Trophoblast cell (in vitro differentiated cells and primary cell): Measurements from ENCODE around the gene BRD1.

ENCODE experiments used
- DNase-seq, 2 donors: peaks; one replicate each; pipeline ENCODE4 v3.0.0-alpha.2; 2016
- H2AFZ ChIP-seq: 2 replicates; pipeline ENCODE4 v1.6.1; 2013; ENCODE audit warnings: low read length, moderate library complexity, mild to moderate bottlenecking; ENCODE audit not compliant: insufficient read depth, poor library complexity
- H2AK5ac ChIP-seq: 2 replicates; pipeline ENCODE4 v1.6.1; 2013; ENCODE audit warnings: mild to moderate bottlenecking, low read length
- H2BK120ac ChIP-seq: 2 replicates; pipeline ENCODE4 v1.6.1; 2013; ENCODE audit warnings: low read length, mild to moderate bottlenecking, moderate library complexity; ENCODE audit not compliant: insufficient read depth, poor library complexity
- H2BK12ac ChIP-seq: 2 replicates; pipeline ENCODE4 v1.6.1; 2013; ENCODE audit warnings: mild to moderate bottlenecking, low read length, moderate library complexity
- H2BK5ac ChIP-seq: 2 replicates; pipeline ENCODE4 v1.6.1; 2013; ENCODE audit warnings: low read length, low read depth, moderate library complexity, mild to moderate bottlenecking; ENCODE audit not compliant: poor library complexity
- H3K14ac ChIP-seq: 2 replicates; pipeline ENCODE4 v1.6.1; 2013; ENCODE audit warnings: mild to moderate bottlenecking, low read length
- H3K18ac ChIP-seq: 2 replicates; pipeline ENCODE4 v1.6.1; 2013; ENCODE audit warnings: mild to moderate bottlenecking, low read length
- H3K23ac ChIP-seq: 2 replicates; pipeline ENCODE4 v1.6.1; 2013; ENCODE audit warnings: low read length
- H3K27ac ChIP-seq: 2 replicates; pipeline ENCODE4 v1.5.1; 2013; ENCODE audit warnings: low read depth, mild to moderate bottlenecking, inconsistent platforms, low read length, moderate library complexity
- H3K27me3 ChIP-seq: 2 replicates; pipeline ENCODE4 v1.6.1; 2013; ENCODE audit warnings: inconsistent platforms, mild to moderate bottlenecking, low read length, moderate library complexity; ENCODE audit not compliant: insufficient read depth
- H3K36me3 ChIP-seq, 2 experiments: 1 replicate in 1 of 2; 2 replicates in 1 of 2; pipeline ENCODE4 v1.6.1; 2013; ENCODE audit warnings: low read length in 2 of 2, mild to moderate bottlenecking in 2 of 2, moderate library complexity in 1 of 2; ENCODE audit not compliant: insufficient read depth in 2 of 2, control insufficient read depth in 1 of 2
- H3K4ac ChIP-seq: 2 replicates; pipeline ENCODE4 v1.6.1; 2013; ENCODE audit warnings: low read depth, mild to moderate bottlenecking, low read length, moderate library complexity
- H3K4me1 ChIP-seq, 2 experiments: 1 replicate in 1 of 2; 2 replicates in 1 of 2; pipeline ENCODE4 v1.6.1; 2013; ENCODE audit warnings: low read length in 2 of 2, mild to moderate bottlenecking in 2 of 2, moderate library complexity in 1 of 2; ENCODE audit not compliant: insufficient read depth in 2 of 2, control insufficient read depth in 1 of 2
- H3K4me2 ChIP-seq: 2 replicates; pipeline ENCODE4 v1.6.1; 2013; ENCODE audit warnings: inconsistent platforms, mild to moderate bottlenecking, low read length, moderate library complexity
- H3K4me3 ChIP-seq: 2 replicates; pipeline ENCODE4 v1.5.1; 2013; ENCODE audit warnings: mild to moderate bottlenecking, low read depth, low read length, inconsistent platforms
- H3K79me1 ChIP-seq: one replicate; pipeline ENCODE4 v1.6.1; 2013; ENCODE audit warnings: low read length
- H3K79me2 ChIP-seq: 2 replicates; pipeline ENCODE4 v1.6.1; 2013; ENCODE audit warnings: low read length, mild to moderate bottlenecking; ENCODE audit not compliant: control insufficient read depth, insufficient read depth, poor library complexity
- H3K9ac ChIP-seq: 2 replicates; pipeline ENCODE4 v1.6.1; 2013; ENCODE audit warnings: mild to moderate bottlenecking, low read length
- H3K9me3 ChIP-seq: 2 replicates; pipeline ENCODE4 v1.6.1; 2013; ENCODE audit warnings: low read depth, mild to moderate bottlenecking, control low read depth, inconsistent platforms, low read length; ENCODE audit not compliant: insufficient read depth
- H4K12ac ChIP-seq: 2 replicates; pipeline ENCODE4 v1.6.1; 2013; ENCODE audit warnings: low read depth, mild to moderate bottlenecking, low read length, moderate library complexity
- H4K8ac ChIP-seq: 2 replicates; pipeline ENCODE4 v1.6.1; 2013; ENCODE audit warnings: low read depth, mild to moderate bottlenecking, low read length, moderate library complexity
- H4K91ac ChIP-seq: one replicate; pipeline ENCODE4 v1.6.1; 2013; ENCODE audit warnings: low read depth, mild to moderate bottlenecking, low read length, moderate library complexity
- WGBS: extraction: QIAGEN DNeasy Blood & Tissue Kit; methylation state at CpG from one replicate; pipeline ENCODE4 v1.1.7; 2013; ENCODE audit warnings: missing lambda C conversion rate; ENCODE audit not compliant: insufficient read length, insufficient coverage; ENCODE audit errors: extremely low coverage; 5-methylcytosine and 5-hydroxymethylcytosine counted together

BRD1 gene

GRCh38 chr22:49727881-49728569 lies 99.6 kb downstream of the BRD1 start:
- Histone ChIP-seq H2AFZ (no peak overlapping the region), H4K91ac (no peak overlapping the region), H3K79me2 (no peaks in the 10 kb centered on the region), H4K8ac (no peak overlapping the region), H3K14ac (no peak overlapping the region), H2BK12ac (no peak overlapping the region), H3K27ac (no peak overlapping the region), H3K4me2 (no peak overlapping the region), H3K36me3 (no peaks in the 10 kb centered on the region), H3K23ac (no peak overlapping the region), H3K79me1 (no peaks in the 10 kb centered on the region), H2BK120ac (no peak overlapping the region), H3K18ac (no peak overlapping the region), H3K4me3 (no peak overlapping the region), H3K9ac (no peak overlapping the region), H2BK5ac (no peak overlapping the region), H3K4ac (no peak overlapping the region), H4K12ac (no peak overlapping the region), H2AK5ac (no peak overlapping the region), H3K27me3 (peaks cover 5% of the 10 kb centered on the region), H3K4me1 (no peaks in the 10 kb centered on the region), H3K9me3 (peaks cover 2% of the 10 kb centered on the region)
- no peak for DNase-seq
- WGBS: no CpG with 5 or more reads among the region's 16 CpGs

GRCh38 chr22:49727191-49727880 lies 100.3 kb downstream of the BRD1 start:
- Histone ChIP-seq H3K36me3 (no peaks in the 10 kb centered on the region), H2BK12ac (no peak overlapping the region), H3K4me2 (no peak overlapping the region), H2BK120ac (no peak overlapping the region), H3K27me3 (peaks cover 5% of the 10 kb centered on the region), H2AK5ac (no peak overlapping the region), H3K4ac (no peak overlapping the region), H4K91ac (no peak overlapping the region), H3K27ac (no peak overlapping the region), H2BK5ac (no peak overlapping the region), H3K9me3 (peaks cover 2% of the 10 kb centered on the region), H3K4me3 (no peak overlapping the region), H3K23ac (no peak overlapping the region), H3K4me1 (no peaks in the 10 kb centered on the region), H3K18ac (no peak overlapping the region), H3K79me1 (no peaks in the 10 kb centered on the region), H4K8ac (no peak overlapping the region), H3K79me2 (no peaks in the 10 kb centered on the region), H3K9ac (no peak overlapping the region), H3K14ac (no peak overlapping the region), H2AFZ (no peak overlapping the region), H4K12ac (no peak overlapping the region)
- no CpG with 5 or more reads among the region's 27 CpGs for WGBS
- no peak for DNase-seq

GRCh38 chr22:49726701-49727101 lies 101.0 kb downstream of the BRD1 start:
- Histone ChIP-seq H3K18ac (no peak overlapping the region), H3K27me3 (peaks cover 5% of the 10 kb centered on the region), H3K4me1 (no peaks in the 10 kb centered on the region), H3K79me1 (no peaks in the 10 kb centered on the region), H4K91ac (no peak overlapping the region), H3K36me3 (no peaks in the 10 kb centered on the region), H3K4me2 (no peak overlapping the region), H2AK5ac (no peak overlapping the region), H3K14ac (no peak overlapping the region), H2AFZ (no peak overlapping the region), H3K9me3 (peaks cover 2% of the 10 kb centered on the region), H3K23ac (no peak overlapping the region), H3K4me3 (no peak overlapping the region), H2BK120ac (no peak overlapping the region), H4K8ac (no peak overlapping the region), H4K12ac (no peak overlapping the region), H3K9ac (no peak overlapping the region), H2BK12ac (no peak overlapping the region), H3K27ac (no peak overlapping the region), H2BK5ac (no peak overlapping the region), H3K4ac (no peak overlapping the region), H3K79me2 (no peaks in the 10 kb centered on the region)
- no peak for DNase-seq
- whole genome bisulfite sequencing: no CpG with 5 or more reads among the region's 17 CpGs

DNA sequence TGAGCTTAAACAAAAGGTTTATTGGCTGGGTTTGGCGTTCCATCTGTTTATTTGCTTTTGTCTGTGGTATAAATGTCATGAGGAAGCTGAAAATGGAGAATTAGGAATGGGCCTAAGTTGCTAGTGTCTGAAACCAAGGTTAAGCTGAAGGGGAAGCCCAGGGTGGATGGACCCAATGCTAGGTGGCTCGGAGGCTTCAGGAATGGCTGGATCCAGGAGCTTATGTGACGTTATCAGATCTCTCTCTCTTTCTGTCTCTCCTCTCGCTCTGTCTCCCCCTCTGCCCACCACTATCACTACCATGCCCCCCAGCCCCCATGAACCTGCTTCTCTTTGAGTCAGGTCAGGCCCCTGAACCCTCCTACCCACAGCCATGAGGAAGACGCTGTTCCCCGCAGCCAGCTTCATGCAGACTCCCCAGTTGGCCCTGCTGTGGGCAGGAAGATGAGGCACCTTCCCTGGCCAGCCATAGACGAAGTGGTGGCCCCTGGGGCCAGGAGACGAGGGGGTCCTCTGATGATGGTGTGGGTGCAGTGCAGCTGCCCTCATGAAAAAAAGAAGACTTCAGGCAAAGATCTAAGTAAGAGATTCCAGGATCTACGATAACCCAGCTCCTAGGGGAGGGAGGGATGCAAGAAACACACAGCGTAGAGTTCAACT lies 101.5 kb downstream of the BRD1 start:
- DNase-seq: no peak
- Histone ChIP-seq H2AFZ (no peak overlapping the region), H3K18ac (no peak overlapping the region), H3K4me1 (no peaks in the 10 kb centered on the region), H2BK5ac (no peak overlapping the region), H4K91ac (no peak overlapping the region), H3K36me3 (no peaks in the 10 kb centered on the region), H3K79me2 (no peaks in the 10 kb centered on the region), H3K4me3 (no peak overlapping the region), H3K79me1 (no peaks in the 10 kb centered on the region), H3K23ac (no peak overlapping the region), H4K12ac (no peak overlapping the region), H3K27ac (no peak overlapping the region), H4K8ac (no peak overlapping the region), H3K14ac (no peak overlapping the region), H3K9me3 (peaks cover 2% of the 10 kb centered on the region), H2BK120ac (no peak overlapping the region), H3K4me2 (no peak overlapping the region), H2AK5ac (no peak overlapping the region), H2BK12ac (no peak overlapping the region), H3K9ac (no peak overlapping the region), H3K27me3 (peaks cover 5% of the 10 kb centered on the region), H3K4ac (no peak overlapping the region)
- no CpG with 5 or more reads among the region's 10 CpGs for whole genome bisulfite sequencing
